HG03571 (cell line): ENCODE measurements around the gene SART1.
A peak's percentile ranks its signal among the peaks of the same experiment; 100 is the strongest.
"Not testable (repeated sequence)": the region's sequence is repeated elsewhere in the genome, so short reads cannot be mapped to it uniquely, and the experiment has no call there.

Experiments used
- ATAC-seq: cut with Tn5 transposase; IDR thresholded peaks from one replicate; pipeline ENCODE4 v1.9.1; 2021; ENCODE audit not compliant: unreplicated experiment

SART1 gene

GRCh38 chr11:65987336-65987735 lies 25.8 kb downstream of the SART1 start:
- ATAC-seq, result no peak

DNA sequence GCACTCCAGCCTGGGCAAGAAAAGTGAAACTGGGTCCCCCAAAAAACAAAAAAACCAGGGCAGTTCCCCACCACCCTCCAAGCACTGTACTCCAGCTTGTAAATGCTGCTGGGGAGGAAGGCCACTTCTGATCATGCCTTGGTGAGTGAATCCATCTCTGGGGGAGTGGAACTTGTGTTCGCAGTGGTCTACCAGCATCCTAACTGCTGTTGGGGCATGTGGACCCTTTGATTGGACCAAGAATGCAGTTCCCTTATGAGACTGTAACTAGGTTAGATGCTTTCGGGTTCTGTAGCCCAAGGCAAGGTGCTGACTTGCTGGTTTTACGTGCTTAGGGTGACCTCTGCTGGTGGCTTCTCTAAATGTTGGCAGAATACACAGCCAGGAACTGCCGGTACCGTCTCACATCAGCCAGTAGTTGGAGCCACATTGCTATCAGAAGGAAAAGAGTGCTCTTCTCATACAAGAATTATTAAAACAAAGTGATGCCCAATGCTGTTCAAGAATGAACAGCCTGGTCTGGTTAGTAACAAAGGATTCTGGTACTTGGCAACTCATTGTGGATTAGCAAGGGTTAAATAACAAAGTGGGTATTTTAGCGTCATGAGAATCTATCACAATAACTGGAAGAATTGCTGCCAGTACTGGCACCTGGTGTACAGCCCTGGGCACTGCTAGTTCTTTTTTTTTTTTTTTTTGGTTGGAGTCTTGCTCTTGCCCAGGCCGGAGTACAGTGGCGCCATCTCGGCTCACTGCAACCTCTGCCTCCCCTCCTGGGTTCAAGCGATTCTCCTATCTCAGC lies 27.5 kb downstream of the SART1 start:
- ATAC-seq, result peak; percentile 88

- no peak for ATAC-seq
These were observed 30.5 kb downstream of the SART1 start for GRCh38 chr11:65992056-65992455.

- no peak for ATAC-seq
These were observed 35.8 kb downstream of the SART1 start for GRCh38 chr11:65997286-65997685.

DNA sequence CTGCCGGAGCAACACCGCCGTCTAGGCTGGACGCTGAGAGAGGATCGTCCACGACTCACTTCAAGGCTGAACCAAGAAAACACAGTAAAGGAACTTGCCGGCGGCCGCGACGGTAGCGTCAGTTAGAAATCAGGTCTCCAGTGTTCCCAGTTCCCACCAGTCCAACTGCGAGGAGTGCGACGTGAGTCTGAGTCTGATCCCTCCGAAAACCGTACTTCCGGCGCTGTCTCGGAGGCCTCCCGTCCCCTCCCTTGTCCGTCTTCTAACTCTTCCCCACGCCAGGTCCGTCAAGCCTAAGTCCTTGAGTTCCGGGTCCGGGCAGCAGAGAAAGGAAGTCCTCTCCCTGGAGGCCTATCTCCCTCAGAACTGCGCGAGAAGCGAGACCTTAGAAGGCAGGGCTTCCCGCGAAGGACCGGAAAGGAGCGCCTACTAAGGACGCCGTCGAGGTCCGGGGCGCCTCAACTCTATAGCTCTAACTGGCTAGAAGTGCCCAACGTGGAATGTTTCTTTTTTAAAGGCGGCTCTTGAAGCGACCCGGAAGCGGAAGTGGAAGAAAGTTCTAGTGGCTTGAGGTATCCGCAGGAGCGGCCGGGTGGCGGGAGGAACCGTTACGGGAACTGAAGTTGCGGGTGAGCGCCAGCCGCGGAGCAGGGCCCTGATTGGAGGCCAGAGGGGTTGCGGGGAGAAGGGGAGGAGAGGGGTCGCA lies 40.6 kb downstream of the SART1 start, which contains the start of the genes BANF1 and EIF1AD:
BANF1 (plus strand) TSS at position 562 of the 706 bp plus-strand sequence. CDS start 748 bp downstream, outside the sequence.
EIF1AD (minus strand) TSS at position 216 of the 706 bp plus-strand sequence. CDS start 1,768 bp downstream, outside the sequence.
- ATAC-seq, result peak; percentile 60

DNA sequence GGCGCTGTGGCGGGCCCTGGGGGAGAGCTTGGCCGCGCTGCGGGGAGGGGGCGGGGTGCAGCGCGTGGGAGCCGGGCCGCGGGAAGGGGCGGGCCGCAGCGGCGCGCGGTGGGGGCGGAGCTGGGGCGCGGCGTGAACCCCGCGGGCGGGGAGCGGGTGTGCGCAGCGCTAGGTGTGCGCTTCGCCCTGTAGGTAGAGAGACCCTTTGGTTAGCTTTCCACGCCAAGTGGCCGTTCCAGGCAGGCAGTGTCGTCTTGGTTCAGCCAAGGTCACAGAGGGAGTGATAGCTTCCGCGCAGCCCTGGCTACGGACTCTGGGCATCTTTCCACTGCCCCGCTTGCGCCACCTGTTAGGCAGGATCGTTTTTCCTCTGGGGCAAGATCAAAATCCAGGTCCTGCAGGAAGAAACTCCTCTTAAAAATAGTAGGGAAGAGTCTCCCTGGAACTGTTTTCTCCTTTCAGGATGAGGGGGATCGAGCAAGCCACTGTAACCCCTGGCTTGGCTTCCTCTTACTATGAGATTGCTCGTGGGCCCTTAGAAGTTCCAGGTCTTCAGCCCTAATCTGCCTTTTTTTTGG lies 41.2 kb downstream of the SART1 start:
- peak; percentile 39 for ATAC-seq

GRCh38 chr11:66003291-66003690 lies 41.8 kb downstream of the SART1 start:
- ATAC-seq, result no peak

GRCh38 chr11:66004186-66004585 lies 42.7 kb downstream of the SART1 start:
- no peak for ATAC-seq

GRCh38 chr11:66006134-66006890 lies 44.8 kb downstream of the SART1 start:
- no peak for ATAC-seq

GRCh38 chr11:66006891-66007176 lies 45.3 kb downstream of the SART1 start:
- ATAC-seq, result no peak

GRCh38 chr11:66007201-66007634 lies 45.7 kb downstream of the SART1 start:
- no peak for ATAC-seq

DNA sequence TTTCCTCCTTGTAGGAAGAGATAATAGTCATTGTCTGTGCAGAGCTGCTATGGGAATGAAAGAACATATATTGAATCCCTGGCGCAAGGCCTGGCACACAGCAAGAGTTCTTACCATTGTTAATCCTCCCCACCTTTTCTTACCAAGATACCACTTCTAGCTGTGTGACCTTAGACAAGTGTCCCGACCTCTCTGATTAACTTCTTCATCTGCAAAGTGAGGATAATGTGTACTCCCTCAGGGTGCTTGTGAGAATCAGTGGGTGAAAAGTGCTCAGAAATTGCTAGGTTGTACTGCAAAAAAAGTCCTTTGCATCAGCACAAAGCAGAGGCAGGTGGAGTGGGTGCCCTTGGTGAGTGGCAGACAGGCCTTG lies 46.5 kb downstream of the SART1 start:
- no peak for ATAC-seq

DNA sequence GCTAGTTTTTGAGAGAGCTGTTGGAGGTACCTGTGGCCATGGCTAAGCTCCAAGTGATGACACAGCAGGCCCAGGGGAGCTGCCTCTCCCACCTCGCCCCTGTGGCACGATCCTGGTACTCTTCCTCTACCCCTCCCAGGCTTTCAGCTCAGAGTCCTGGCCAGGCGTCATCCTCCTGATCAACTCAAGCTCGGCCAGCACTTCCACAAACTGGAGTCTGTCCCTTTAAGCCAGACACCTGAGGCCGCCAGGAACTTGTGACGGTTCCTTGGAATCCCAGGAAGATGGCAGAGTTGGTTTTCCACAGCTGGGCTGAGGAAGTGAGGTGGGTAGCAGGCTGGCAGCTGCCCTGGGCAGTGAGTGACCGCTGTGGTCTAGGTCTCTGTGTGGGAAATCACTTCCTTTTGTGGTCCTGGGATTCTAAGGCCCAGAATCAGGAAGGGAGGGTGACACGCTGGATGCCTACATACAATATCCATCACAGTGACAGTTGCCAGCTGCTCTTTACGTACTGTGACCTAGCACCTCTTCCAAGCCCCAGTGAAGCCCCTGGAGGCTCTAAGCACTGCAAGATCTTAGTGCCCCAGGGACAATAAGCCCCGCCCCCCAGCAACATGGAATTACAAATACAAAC lies 47.1 kb downstream of the SART1 start:
- no peak for ATAC-seq

GRCh38 chr11:66010036-66010435 lies 48.5 kb downstream of the SART1 start:
- not testable (repeated sequence) for ATAC-seq

- ATAC-seq, result no peak
These were observed 49.8 kb downstream of the SART1 start for GRCh38 chr11:66011239-66011784.

DNA sequence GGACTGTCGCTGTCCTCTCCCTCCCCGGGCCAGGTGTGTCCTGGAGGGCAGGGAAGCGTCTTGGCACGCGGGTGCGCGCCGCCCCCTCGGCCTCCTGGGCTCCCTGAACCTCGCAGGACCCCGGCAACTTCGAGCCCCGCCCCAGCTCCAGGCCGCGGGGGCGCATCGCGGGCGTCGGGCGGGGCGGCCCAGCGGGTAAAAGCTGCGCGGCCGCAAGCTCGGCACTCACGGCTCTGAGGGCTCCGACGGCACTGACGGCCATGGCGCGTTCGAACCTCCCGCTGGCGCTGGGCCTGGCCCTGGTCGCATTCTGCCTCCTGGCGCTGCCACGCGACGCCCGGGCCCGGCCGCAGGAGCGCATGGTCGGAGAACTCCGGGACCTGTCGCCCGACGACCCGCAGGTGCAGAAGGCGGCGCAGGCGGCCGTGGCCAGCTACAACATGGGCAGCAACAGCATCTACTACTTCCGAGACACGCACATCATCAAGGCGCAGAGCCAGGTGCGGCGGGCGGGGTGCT lies 50.3 kb downstream of the SART1 start, which contains the start of gene CST6:
CST6 (plus strand) TSS at position 224 of the 519 bp plus-strand sequence; CDS start at position 261, 37 bp downstream.
- no peak for ATAC-seq

DNA sequence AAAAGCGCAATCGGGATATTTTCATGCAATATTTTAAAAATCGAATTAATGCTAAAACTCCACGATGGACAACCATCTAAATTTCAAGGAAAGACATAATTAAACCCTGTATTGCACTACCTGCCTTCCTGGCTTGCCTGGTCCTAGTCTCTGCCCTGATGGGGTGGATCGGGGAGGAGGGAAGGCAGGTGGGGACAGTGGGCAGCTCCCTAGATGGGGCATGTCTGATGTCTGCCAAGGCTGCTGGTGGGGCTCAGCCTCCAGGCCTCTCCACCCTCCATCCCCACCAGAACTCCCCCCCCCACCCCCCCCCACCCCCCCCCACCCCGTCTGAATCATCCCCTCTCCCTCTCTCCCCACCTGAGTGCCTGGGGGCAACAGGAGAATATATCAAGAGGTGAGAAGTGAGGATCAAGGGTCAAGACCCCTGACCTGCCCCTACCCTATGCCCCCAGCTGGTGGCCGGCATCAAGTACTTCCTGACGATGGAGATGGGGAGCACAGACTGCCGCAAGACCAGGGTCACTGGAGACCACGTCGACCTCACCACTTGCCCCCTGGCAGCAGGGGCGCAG lies 50.9 kb downstream of the SART1 start:
- no peak for ATAC-seq

DNA sequence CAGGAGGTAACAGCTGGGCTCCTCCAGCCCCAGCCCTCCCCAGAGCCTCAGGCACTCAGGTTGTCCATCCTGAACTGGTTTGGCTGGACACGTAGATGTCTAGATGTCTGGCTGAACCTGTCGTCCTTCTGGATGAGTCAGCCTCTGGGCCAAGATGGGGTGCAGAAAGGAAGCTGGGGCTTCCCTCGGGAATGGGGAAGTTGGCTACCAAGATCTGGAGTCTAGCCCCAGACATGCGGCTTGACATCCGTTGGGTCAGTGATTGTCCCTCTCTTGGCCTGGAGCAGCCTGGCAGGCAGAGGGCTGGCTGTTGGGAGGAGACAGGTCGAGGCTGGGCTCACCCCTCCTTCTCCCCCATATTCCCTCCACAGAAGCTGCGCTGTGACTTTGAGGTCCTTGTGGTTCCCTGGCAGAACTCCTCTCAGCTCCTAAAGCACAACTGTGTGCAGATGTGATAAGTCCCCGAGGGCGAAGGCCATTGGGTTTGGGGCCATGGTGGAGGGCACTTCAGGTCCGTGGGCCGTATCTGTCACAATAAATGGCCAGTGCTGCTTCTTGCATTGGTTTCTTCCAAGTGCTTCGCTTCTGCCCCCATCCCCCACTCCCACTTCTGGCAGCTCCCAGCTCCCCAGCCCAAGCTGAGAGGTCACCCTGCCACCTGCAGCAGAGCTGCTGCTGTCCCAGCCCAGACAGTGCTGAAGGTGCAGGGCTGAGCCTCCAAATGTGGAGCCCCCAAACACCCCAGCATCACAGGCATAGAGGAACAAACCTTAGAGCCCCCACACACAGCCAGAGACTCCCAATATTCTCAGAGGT lies 51.6 kb downstream of the SART1 start:
- ATAC-seq, result no peak

DNA sequence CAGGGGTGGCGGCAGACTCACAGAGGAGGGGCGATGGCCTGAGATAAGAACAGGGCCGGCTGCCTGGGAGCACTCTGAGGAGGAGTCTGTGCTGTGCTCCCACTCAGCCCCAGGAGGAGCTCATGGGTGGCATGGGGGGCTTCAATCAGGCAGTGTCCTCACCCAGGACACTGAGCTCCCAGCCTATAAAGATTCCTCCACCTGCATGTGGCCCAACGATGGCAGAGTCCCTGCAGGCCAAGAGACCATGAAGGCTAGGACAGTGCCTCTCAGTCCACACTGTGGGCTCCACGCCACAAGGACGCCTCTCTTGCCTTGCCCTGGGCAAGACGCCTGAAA lies 52.2 kb downstream of the SART1 start:
- no peak for ATAC-seq
